Astrocyte (in vitro differentiated cells and primary cell): ENCODE measurements around the gene ATP6V0B.

Experiments used
- EZH2 ChIP-seq: IDR thresholded peaks from 2 replicates; pipeline ENCODE4 v1.6.1; 2012; ENCODE audit warnings: mild to moderate bottlenecking, low read length, inconsistent platforms; ENCODE audit not compliant: insufficient read depth
- TF ChIP-seq, protein P1 (sequence below): IDR thresholded peaks from 2 replicates; pipeline ENCODE4 v1.5.1; 2011; ENCODE audit warnings: low read depth, mild to moderate bottlenecking, inconsistent platforms, low read length, moderate library complexity; ENCODE audit not compliant: insufficient read depth

DNA sequence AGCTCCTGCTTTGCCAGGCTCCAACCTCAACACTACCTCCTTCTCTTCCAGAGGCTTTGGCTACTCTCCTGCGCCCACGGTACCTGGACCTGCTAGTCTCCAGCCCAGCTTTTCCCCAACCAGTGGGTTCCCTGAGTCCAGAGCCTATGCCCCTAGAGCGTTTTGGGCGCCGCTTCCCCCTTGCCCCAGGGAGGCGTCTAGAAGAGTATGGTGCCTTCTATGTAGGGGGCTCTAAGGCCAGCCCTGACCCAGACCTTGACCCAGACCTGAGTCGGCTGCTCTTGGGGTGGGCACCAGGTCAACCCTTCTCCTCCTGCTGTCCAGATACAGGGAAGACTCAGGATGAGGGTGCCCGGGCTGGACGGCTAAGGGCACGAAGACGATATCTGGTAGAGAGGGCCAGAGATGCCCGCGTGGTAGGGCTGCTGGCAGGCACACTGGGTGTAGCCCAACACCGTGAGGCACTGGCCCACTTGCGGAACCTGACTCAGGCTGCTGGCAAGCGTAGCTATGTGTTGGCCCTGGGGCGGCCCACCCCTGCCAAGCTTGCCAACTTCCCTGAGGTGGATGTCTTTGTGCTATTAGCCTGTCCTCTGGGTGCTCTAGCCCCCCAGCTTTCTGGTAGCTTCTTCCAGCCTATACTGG, 3.3 kb upstream of the ATP6V0B start:
- TF ChIP-seq, protein P1, sequence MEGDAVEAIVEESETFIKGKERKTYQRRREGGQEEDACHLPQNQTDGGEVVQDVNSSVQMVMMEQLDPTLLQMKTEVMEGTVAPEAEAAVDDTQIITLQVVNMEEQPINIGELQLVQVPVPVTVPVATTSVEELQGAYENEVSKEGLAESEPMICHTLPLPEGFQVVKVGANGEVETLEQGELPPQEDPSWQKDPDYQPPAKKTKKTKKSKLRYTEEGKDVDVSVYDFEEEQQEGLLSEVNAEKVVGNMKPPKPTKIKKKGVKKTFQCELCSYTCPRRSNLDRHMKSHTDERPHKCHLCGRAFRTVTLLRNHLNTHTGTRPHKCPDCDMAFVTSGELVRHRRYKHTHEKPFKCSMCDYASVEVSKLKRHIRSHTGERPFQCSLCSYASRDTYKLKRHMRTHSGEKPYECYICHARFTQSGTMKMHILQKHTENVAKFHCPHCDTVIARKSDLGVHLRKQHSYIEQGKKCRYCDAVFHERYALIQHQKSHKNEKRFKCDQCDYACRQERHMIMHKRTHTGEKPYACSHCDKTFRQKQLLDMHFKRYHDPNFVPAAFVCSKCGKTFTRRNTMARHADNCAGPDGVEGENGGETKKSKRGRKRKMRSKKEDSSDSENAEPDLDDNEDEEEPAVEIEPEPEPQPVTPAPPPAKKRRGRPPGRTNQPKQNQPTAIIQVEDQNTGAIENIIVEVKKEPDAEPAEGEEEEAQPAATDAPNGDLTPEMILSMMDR = no peak
- no peak for TF ChIP-seq EZH2
